Liver (tissue), 9 donors: Measurements from ENCODE around the gene PRKAR1B. TPM values are rescaled to one million over a fixed set of nuclear protein-coding genes. Genes with fewer than 3 reads are reported as not detected.

Experiments used
- DNase-seq: peaks from one replicate; pipeline ENCODE4 v3.0.0-alpha.2; 2017; ENCODE audit warnings: low spot score
- H3K27ac ChIP-seq, 2 donors: one replicate each; pipeline ENCODE4 v1.7.0; 2013; ENCODE audit warnings: inconsistent platforms in 2 of 2, low read length in 2 of 2, control low read depth in 1 of 2, low read depth in 1 of 2, mild to moderate bottlenecking in 1 of 2
- H3K27me3 ChIP-seq, 4 donors: one replicate each; pipeline versions ENCODE4 v1.6.1 to v1.7.0; 2013; ENCODE audit warnings: low read length in 3 of 4, inconsistent platforms in 1 of 4, mild to moderate bottlenecking in 1 of 4, moderate library complexity in 1 of 4; ENCODE audit not compliant: control insufficient read depth in 4 of 4, insufficient read depth in 4 of 4
- H3K36me3 ChIP-seq, 4 donors: one replicate each; pipeline versions ENCODE4 v1.6.1 to v1.7.0; 2013; ENCODE audit warnings: low read length in 3 of 4, mild to moderate bottlenecking in 3 of 4, low read depth in 1 of 4, moderate library complexity in 1 of 4; ENCODE audit not compliant: control insufficient read depth in 4 of 4, insufficient read depth in 3 of 4
- H3K4me1 ChIP-seq, 4 donors: one replicate each; pipeline versions ENCODE4 v1.6.1 to v1.7.0; 2013; ENCODE audit warnings: low read length in 3 of 4, mild to moderate bottlenecking in 3 of 4, moderate library complexity in 1 of 4; ENCODE audit not compliant: control insufficient read depth in 4 of 4, insufficient read depth in 4 of 4
- H3K4me3 ChIP-seq, 3 donors: one replicate each; pipeline versions ENCODE4 v1.6.1 to v1.7.0; 2013; ENCODE audit warnings: low read length in 3 of 3, control low read depth in 1 of 3, low read depth in 1 of 3, mild to moderate bottlenecking in 1 of 3
- H3K9ac ChIP-seq, 2 donors: one replicate each; pipeline ENCODE4 v1.7.0; 2013; ENCODE audit warnings: low read length in 2 of 2, mild to moderate bottlenecking in 2 of 2, moderate library complexity in 2 of 2, control low read depth in 1 of 2, low read depth in 1 of 2
- H3K9me3 ChIP-seq, 4 donors: one replicate each; pipeline versions ENCODE4 v1.6.1 to v1.7.0; 2013; ENCODE audit warnings: low read length in 3 of 4; ENCODE audit not compliant: control insufficient read depth in 4 of 4
- ATF3 ChIP-seq: IDR thresholded peaks from 2 replicates; pipeline ENCODE4 v1.6.1; 2016; ENCODE audit warnings: antibody characterized with exemption
- CTCF ChIP-seq: fragments of 150-350 bp; IDR thresholded peaks from 2 replicates; pipeline ENCODE4 v1.5.1; 2017; ENCODE audit warnings: improper control_type of control experiment, low read depth, low read length; ENCODE audit not compliant: missing input control
- EGR1 ChIP-seq, 2 donors: IDR thresholded peaks; 2 replicates each; pipeline ENCODE4 v1.6.1; 2016 to 2018; ENCODE audit warnings: antibody characterized with exemption in 2 of 2, low read depth in 2 of 2
- FOXA1 ChIP-seq: IDR thresholded peaks from 2 replicates; pipeline ENCODE4 v1.6.1; 2016; ENCODE audit warnings: antibody characterized with exemption
- FOXA2 ChIP-seq: IDR thresholded peaks from 2 replicates; pipeline ENCODE4 v1.6.1; 2016; ENCODE audit warnings: antibody characterized with exemption
- GABPA ChIP-seq, 2 donors: IDR thresholded peaks in 1 of 2; conservative IDR thresholded peaks in 1 of 2; 2 replicates each; pipeline ENCODE4 v1.6.1; 2016; ENCODE audit warnings: antibody characterized with exemption in 2 of 2, mild to moderate bottlenecking in 1 of 2, moderate library complexity in 1 of 2
- HNF4A ChIP-seq, 2 donors: conservative IDR thresholded peaks; 2 replicates each; pipeline ENCODE4 v1.6.1; 2016; ENCODE audit warnings: antibody characterized with exemption in 2 of 2, mild to moderate bottlenecking in 2 of 2
- HNF4G ChIP-seq: IDR thresholded peaks from 2 replicates; pipeline ENCODE4 v1.6.1; 2016; ENCODE audit warnings: antibody characterized with exemption
- JUND ChIP-seq, 2 donors: IDR thresholded peaks; 2 replicates each; pipeline ENCODE4 v1.6.1; 2016; ENCODE audit warnings: antibody characterized with exemption in 2 of 2
- MAX ChIP-seq: IDR thresholded peaks from 2 replicates; pipeline ENCODE4 v1.6.1; 2016; ENCODE audit warnings: antibody characterized with exemption
- NR2F2 ChIP-seq: IDR thresholded peaks from 2 replicates; pipeline ENCODE4 v1.6.1; 2016; ENCODE audit warnings: antibody characterized with exemption
- RAD21 ChIP-seq, 2 donors: IDR thresholded peaks; 2 replicates each; pipeline ENCODE4 v1.6.1; 2016; ENCODE audit warnings: antibody characterized with exemption in 2 of 2, mild to moderate bottlenecking in 2 of 2
- REST ChIP-seq: IDR thresholded peaks from 2 replicates; pipeline ENCODE4 v1.6.1; 2016; ENCODE audit warnings: antibody characterized with exemption, mild to moderate bottlenecking
- RXRA ChIP-seq, 2 donors: IDR thresholded peaks; 2 replicates each; pipeline ENCODE4 v1.6.1; 2017 to 2018; ENCODE audit warnings: antibody characterized with exemption in 2 of 2, mild to moderate bottlenecking in 1 of 2
- SP1 ChIP-seq: IDR thresholded peaks from 2 replicates; pipeline ENCODE4 v1.6.1; 2018; ENCODE audit warnings: antibody characterized with exemption, mild to moderate bottlenecking
- TAF1 ChIP-seq: conservative IDR thresholded peaks from 2 replicates; pipeline ENCODE4 v1.6.1; 2016; ENCODE audit warnings: antibody characterized with exemption, mild to moderate bottlenecking
- YY1 ChIP-seq: IDR thresholded peaks from 2 replicates; pipeline ENCODE4 v1.6.1; 2016; ENCODE audit warnings: antibody characterized with exemption, mild to moderate bottlenecking
- ZBTB33 ChIP-seq: IDR thresholded peaks from 2 replicates; pipeline ENCODE4 v1.6.1; 2016; ENCODE audit warnings: antibody characterized with exemption
- WGBS: extraction: QIAGEN DNeasy Blood & Tissue Kit; methylation state at CpG from one replicate; pipeline ENCODE4 v1.1.7; 2013; 5-methylcytosine and 5-hydroxymethylcytosine counted together
- polyA plus RNA-seq, 2 donors: library from polyadenylated mRNA; stranded (reverse) in 1 of 2; unstranded in 1 of 2; fragments of 200-250 nt in 1 of 2; fragments of >200 nt in 1 of 2; fragmentation: Nextera tagmentation in 1 of 2; extraction: Ambion mirVana in 1 of 2; gene quantifications; one replicate each; pipeline versions ENCODE4 v1.2.1 to v1.2.3, GENCODE V29; 2013 to 2015
- total RNA-seq, 2 donors: library from RNA; depleted of rRNA; stranded (reverse); fragments of >200 nt; gene quantifications; one replicate each; pipeline ENCODE4 v1.2.3, GENCODE V29; 2014
- donor health status: healthy.
- donor health status: healthy.
- donor health status: healthy.
- donor health status: healthy.
- donor health status: healthy.

The PRKAR1B gene
- total and polyA plus RNA-seq, 4 donors: 11.1 to 14.4 (median 12.4) TPM

- Histone ChIP-seq H3K27ac (no peak overlapping the region), H3K4me1 (no peaks in the 10 kb centered on the region), H3K4me3 (no peak overlapping the region), H3K9ac (no peak overlapping the region), H3K27me3 (no peaks in the 10 kb centered on the region), H3K9me3 (peaks cover 7 to 18% (median 11%) of the 10 kb centered on the region in 4 donors), H3K36me3 (peaks cover 0 to 2% (median under 1%) of the 10 kb centered on the region in 4 donors)
- 97% methylated on average over 9 of the region's 9 CpGs for WGBS
- TF ChIP-seq TAF1 (no peak), FOXA1 (no peak), YY1 (no peak), ATF3 (no peak), HNF4A (conservative IDR thresholded peaks at IDR 0.05) (no peak), RAD21 (IDR thresholded peaks at IDR 0.05) (no peak), MAX (no peak), JUND (IDR thresholded peaks at IDR 0.05) (no peak), EGR1 (IDR thresholded peaks at IDR 0.05; ENCODE audit: low read depth in 2 of 2) (no peak), REST (no peak), CTCF (no peak), HNF4G (no peak), RXRA (IDR thresholded peaks at IDR 0.05) (no peak), NR2F2 (no peak), FOXA2 (no peak), SP1 (no peak), ZBTB33 (no peak), GABPA (IDR thresholded peaks at IDR 0.05 in 1 of 2, conservative IDR thresholded peaks at IDR 0.05 in 1 of 2) (no peak)
- DNase-seq: no peak
These were observed 42.7 kb downstream of the PRKAR1B start for GRCh38 chr7:684416-684815.
